H9 (cell line): Measurements from ENCODE around the gene MRPL21. TPM values are rescaled to one million over a fixed set of nuclear protein-coding genes. Genes with fewer than 3 reads are reported as not detected.
"Not testable (repeated sequence)": the region's sequence is repeated elsewhere in the genome, so short reads cannot be mapped to it uniquely, and the experiment has no call there.

Experiments
- DNase-seq: peaks from one replicate; pipeline ENCODE4 v3.0.0-alpha.2; 2017
- H2AFZ ChIP-seq: one replicate; pipeline ENCODE4 v1.6.1; 2013; ENCODE audit warnings: mild to moderate bottlenecking, low read length, control low read depth, moderate library complexity
- H2AK5ac ChIP-seq: 2 replicates; pipeline ENCODE4 v1.6.1; 2013; ENCODE audit warnings: low read length, control low read depth, mixed read lengths; ENCODE audit not compliant: insufficient read length
- H2BK120ac ChIP-seq: one replicate; pipeline ENCODE4 v1.6.1; 2013; ENCODE audit warnings: low read depth, mild to moderate bottlenecking, low read length, control low read depth, inconsistent platforms; ENCODE audit not compliant: poor library complexity, severe bottlenecking
- H2BK12ac ChIP-seq: 2 replicates; pipeline ENCODE4 v1.6.1; 2013; ENCODE audit warnings: low read length, control low read depth, mixed read lengths, low read depth; ENCODE audit not compliant: insufficient read length
- H2BK15ac ChIP-seq: 2 replicates; pipeline ENCODE4 v1.6.1; 2013; ENCODE audit warnings: low read depth, low read length, control low read depth
- H2BK20ac ChIP-seq: one replicate; pipeline ENCODE4 v1.6.1; 2013; ENCODE audit warnings: low read depth, mild to moderate bottlenecking, low read length, control low read depth, inconsistent platforms; ENCODE audit not compliant: poor library complexity, severe bottlenecking
- H2BK5ac ChIP-seq: 2 replicates; pipeline ENCODE4 v1.6.1; 2013; ENCODE audit warnings: low read length, control low read depth, mixed read lengths; ENCODE audit not compliant: insufficient read length
- H3K14ac ChIP-seq: 2 replicates; pipeline ENCODE4 v1.6.1; 2013; ENCODE audit warnings: low read length, control low read depth; ENCODE audit not compliant: insufficient read depth
- H3K18ac ChIP-seq: 2 replicates; pipeline ENCODE4 v1.6.1; 2013; ENCODE audit warnings: low read depth, mild to moderate bottlenecking, mixed read lengths, low read length, control low read depth; ENCODE audit not compliant: insufficient read length
- H3K23ac ChIP-seq: 2 replicates; pipeline ENCODE4 v1.6.1; 2013; ENCODE audit warnings: low read length, control low read depth, mixed read lengths, low read depth; ENCODE audit not compliant: insufficient read length
- H3K23me2 ChIP-seq: 2 replicates; pipeline ENCODE4 v1.6.1; 2013; ENCODE audit warnings: low read depth, mild to moderate bottlenecking, mixed read lengths, low read length, control low read depth; ENCODE audit not compliant: insufficient read length, poor library complexity, severe bottlenecking
- H3K27ac ChIP-seq: 2 replicates; pipeline ENCODE4 v1.5.1; 2013; ENCODE audit warnings: low read length, control low read depth, mixed read lengths, low read depth; ENCODE audit not compliant: insufficient read length
- H3K27me3 ChIP-seq: 2 replicates; pipeline ENCODE4 v1.6.1; 2013; ENCODE audit warnings: low read length, control low read depth, inconsistent platforms; ENCODE audit not compliant: insufficient read depth
- H3K4ac ChIP-seq: 2 replicates; pipeline ENCODE4 v1.6.1; 2013; ENCODE audit warnings: low read depth, mild to moderate bottlenecking, control low read depth, inconsistent platforms, low read length, moderate library complexity
- H3K4me1 ChIP-seq: 2 replicates; pipeline ENCODE4 v1.6.1; 2013; ENCODE audit warnings: low read length, control low read depth, inconsistent platforms; ENCODE audit not compliant: insufficient read depth
- H3K4me2 ChIP-seq: 2 replicates; pipeline ENCODE4 v1.6.1; 2013; ENCODE audit warnings: low read length, control low read depth, mixed read lengths; ENCODE audit not compliant: insufficient read length, insufficient read depth
- H3K56ac ChIP-seq: 2 replicates; pipeline ENCODE4 v1.6.1; 2013; ENCODE audit warnings: low read depth, mild to moderate bottlenecking, mixed read lengths, low read length, control low read depth; ENCODE audit not compliant: insufficient read length
- H3K79me1 ChIP-seq: 2 replicates; pipeline ENCODE4 v1.6.1; 2013; ENCODE audit warnings: low read depth, mild to moderate bottlenecking, moderate library complexity, low read length, control low read depth, inconsistent platforms; ENCODE audit not compliant: insufficient read depth, poor library complexity, severe bottlenecking
- H3K79me2 ChIP-seq: 2 replicates; pipeline ENCODE4 v1.6.1; 2013; ENCODE audit warnings: low read length, control low read depth, inconsistent platforms; ENCODE audit not compliant: insufficient read depth
- H3K9ac ChIP-seq: 2 replicates; pipeline ENCODE4 v1.6.1; 2013; ENCODE audit warnings: low read length, control low read depth, mixed read lengths; ENCODE audit not compliant: insufficient read length; ENCODE audit errors: extremely low read depth
- H3K9me3 ChIP-seq: one replicate; pipeline ENCODE4 v1.6.1; 2013; ENCODE audit warnings: low read depth, low read length, inconsistent platforms; ENCODE audit not compliant: control insufficient read depth
- H3T11ph ChIP-seq: one replicate; pipeline ENCODE4 v1.6.1; 2013; ENCODE audit warnings: mild to moderate bottlenecking, low read length, control low read depth, inconsistent platforms
- H4K20me1 ChIP-seq: one replicate; pipeline ENCODE4 v1.6.1; 2013; ENCODE audit not compliant: control insufficient read depth, insufficient read length, insufficient read depth
- H4K5ac ChIP-seq: 2 replicates; pipeline ENCODE4 v1.6.1; 2013; ENCODE audit warnings: low read depth, mild to moderate bottlenecking, mixed read lengths, low read length, control low read depth; ENCODE audit not compliant: insufficient read length
- H4K8ac ChIP-seq: replicated peaks from 2 replicates; pipeline ENCODE4 v1.6.1; 2013; ENCODE audit warnings: low read length, control low read depth, mixed read lengths, low read depth; ENCODE audit not compliant: insufficient read length
- H4K91ac ChIP-seq: 2 replicates; pipeline ENCODE4 v1.6.1; 2013; ENCODE audit warnings: low read depth, mild to moderate bottlenecking, moderate library complexity, mixed read lengths, low read length, control low read depth; ENCODE audit not compliant: insufficient read length
- H3K27ac Mint-ChIP-seq, 3 experiments: 2 replicates in 2 of 3; 3 replicates in 1 of 3; pipeline ENCODE4 v1.8.0; 2020 to 2021; ENCODE audit warnings: mixed read lengths in 3 of 3, mild to moderate bottlenecking in 1 of 3, moderate library complexity in 1 of 3
- H3K27me3 Mint-ChIP-seq: 2 replicates; pipeline ENCODE4 v1.8.0; 2021; ENCODE audit warnings: low read depth, mild to moderate bottlenecking, moderate library complexity, mixed read lengths
- H3K36me3 Mint-ChIP-seq, 3 experiments: 2 replicates in 2 of 3; 3 replicates in 1 of 3; pipeline ENCODE4 v1.8.0; 2020 to 2021; ENCODE audit warnings: low read depth in 3 of 3, mixed read lengths in 3 of 3; ENCODE audit not compliant: insufficient read depth in 1 of 3
- H3K4me1 Mint-ChIP-seq, 2 experiments: 2 replicates each; pipeline ENCODE4 v1.8.0; 2020; ENCODE audit warnings: mixed read lengths in 2 of 2
- H3K4me3 Mint-ChIP-seq, 2 experiments: 2 replicates in 1 of 2; 3 replicates in 1 of 2; pipeline ENCODE4 v1.8.0; 2020 to 2021; ENCODE audit warnings: mild to moderate bottlenecking in 2 of 2, mixed read lengths in 2 of 2, moderate library complexity in 1 of 2
- H3K9me3 Mint-ChIP-seq, 2 experiments: 2 replicates in 1 of 2; 3 replicates in 1 of 2; pipeline ENCODE4 v1.8.0; 2020; ENCODE audit warnings: mild to moderate bottlenecking in 2 of 2, mixed read lengths in 2 of 2, moderate library complexity in 1 of 2
- CTCF ChIP-seq: fragments of 200-600 bp; sonication (generic); conservative IDR thresholded peaks from 3 replicates; pipeline ENCODE4 v1.8.0; 2021; ENCODE audit warnings: antibody characterized with exemption, mild to moderate bottlenecking
- WGBS: extraction: QIAGEN DNeasy Blood & Tissue Kit; methylation state at CpG from one replicate; pipeline ENCODE4 v1.1.7; 2013; ENCODE audit warnings: missing lambda C conversion rate, low lambda C conversion rate, mixed read lengths; ENCODE audit not compliant: insufficient read length; ENCODE audit errors: extremely low coverage; 5-methylcytosine and 5-hydroxymethylcytosine counted together
- total RNA-seq: library from RNA; stranded (reverse); gene quantifications from 2 replicates; pipeline ENCODE4 v1.2.1, GENCODE V29; 2021

MRPL21 gene
- total RNA-seq, 1 experiment from 2014 or later = 91.5 TPM

DNA sequence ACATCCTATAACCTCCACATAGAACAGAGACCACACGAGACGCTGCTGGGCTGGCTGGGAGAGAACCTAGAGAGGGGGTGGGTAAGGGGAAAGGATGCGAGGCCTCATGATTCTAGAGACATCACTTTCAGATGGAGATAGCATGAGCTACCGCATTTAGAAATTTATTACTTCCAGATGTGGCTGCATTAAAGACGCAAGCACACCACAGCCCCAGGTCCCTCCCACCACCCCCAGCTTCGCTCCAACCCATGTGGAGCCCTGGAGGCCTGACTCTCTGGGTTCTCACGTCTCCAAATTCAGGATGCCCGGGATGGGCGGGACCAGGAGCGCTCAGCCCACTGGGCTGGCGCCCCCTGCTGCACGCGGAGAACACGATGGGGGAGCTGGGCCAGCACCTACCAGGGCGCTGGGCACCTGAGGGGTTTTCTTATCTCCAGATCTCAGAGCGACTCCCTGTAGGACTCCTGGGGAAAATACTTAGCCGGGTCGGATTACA, 13.6 kb downstream of the MRPL21 start:
- Histone ChIP-seq H3K27me3 (no peaks in the 10 kb centered on the region), H4K8ac (no peak overlapping the region), H3K9ac (no peak overlapping the region), H2BK5ac (no peak overlapping the region), H3K27ac (no peak overlapping the region), H3K4ac (no peak overlapping the region), H3K79me1 (no peaks in the 10 kb centered on the region), H3K4me1 (no peaks in the 10 kb centered on the region), H2AFZ (no peak overlapping the region), H3T11ph (no peak overlapping the region), H4K5ac (no peak overlapping the region), H3K23me2 (no peaks in the 10 kb centered on the region), H2BK15ac (no peak overlapping the region), H2BK120ac (no peak overlapping the region), H3K23ac (no peak overlapping the region), H2AK5ac (no peak overlapping the region), H3K14ac (no peak overlapping the region), H2BK12ac (no peak overlapping the region), H3K56ac (no peak overlapping the region), H3K4me2 (no peak overlapping the region), H2BK20ac (no peak overlapping the region), H3K9me3 (no peaks in the 10 kb centered on the region), H4K20me1 (no peaks in the 10 kb centered on the region), H3K79me2 (no peaks in the 10 kb centered on the region), H4K91ac (no peak overlapping the region), H3K18ac (no peak overlapping the region)
- peak; percentile 76 for DNase-seq
- Mint-ChIP-seq H3K4me3 (no peak overlapping the region), H3K9me3 (no peaks in the 10 kb centered on the region), H3K36me3 (peaks cover 21 to 38% (median 28%) of the 10 kb centered on the region in 3 experiments), H3K4me1 (peaks cover 5 to 11% of the 10 kb centered on the region in 2 experiments; a peak in 3 of 4 replicates), H3K27me3 (no peaks in the 10 kb centered on the region), H3K27ac (no peak overlapping the region)
- TF ChIP-seq CTCF = peak; percentile 71
- WGBS = no CpG with 5 or more reads among the region's 18 CpGs

- not testable (repeated sequence) for H3K4ac ChIP-seq, H2AK5ac ChIP-seq, H3K4me1 ChIP-seq, H3K27me3 ChIP-seq, H2BK20ac ChIP-seq, DNase-seq, H4K20me1 ChIP-seq, H3K79me2 ChIP-seq, H2BK15ac ChIP-seq, H2BK120ac ChIP-seq, H3K23ac ChIP-seq, H3K27me3 Mint-ChIP-seq, H2BK5ac ChIP-seq, H3K4me1 Mint-ChIP-seq, H3K79me1 ChIP-seq, H3K18ac ChIP-seq, H3K9ac ChIP-seq, H3K27ac Mint-ChIP-seq, H2AFZ ChIP-seq, H4K91ac ChIP-seq, H3K4me3 Mint-ChIP-seq, H2BK12ac ChIP-seq, H3K4me2 ChIP-seq, H3K9me3 Mint-ChIP-seq, H3T11ph ChIP-seq, H3K23me2 ChIP-seq, H3K14ac ChIP-seq, H3K27ac ChIP-seq, H3K56ac ChIP-seq, H4K8ac ChIP-seq, H4K5ac ChIP-seq, H3K9me3 ChIP-seq
- WGBS = no CpG with 5 or more reads among the region's 15 CpGs
- H3K36me3 Mint-ChIP-seq = peaks cover 6 to 14% (median 9%) of the 10 kb centered on the region in 3 experiments
Observed at GRCh38 chr11:68884827-68885226, 18.8 kb downstream of the MRPL21 start.
